GM19193 (cell line): Measurements from ENCODE around the gene ATE1.

Experiments used
- POLR2A ChIP-seq: IDR thresholded peaks from 4 replicates; pipeline ENCODE4 v1.6.1; 2011; ENCODE audit not compliant: insufficient read depth, insufficient read length; ENCODE audit errors: extremely low read depth

ATE1 gene

DNA sequence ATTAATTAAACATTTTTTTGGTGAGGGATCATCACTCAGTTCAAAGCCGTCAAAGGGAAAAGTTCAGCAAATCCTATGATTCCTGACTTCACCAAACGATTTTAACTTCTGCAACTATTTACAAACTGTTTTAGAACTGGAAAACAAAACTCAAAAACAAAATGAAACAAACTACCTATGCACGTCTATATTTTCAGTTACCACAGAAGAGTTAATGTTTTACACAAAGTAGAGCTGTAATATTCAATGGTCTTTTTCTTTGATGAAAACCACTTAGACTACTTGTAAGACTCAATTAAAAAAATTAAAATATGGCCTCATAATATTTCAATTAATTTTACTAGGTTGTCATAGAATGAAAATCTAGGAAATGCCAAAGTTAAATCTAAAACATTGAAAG, 131.5 kb downstream of the ATE1 start:
- no peak for TF ChIP-seq POLR2A

DNA sequence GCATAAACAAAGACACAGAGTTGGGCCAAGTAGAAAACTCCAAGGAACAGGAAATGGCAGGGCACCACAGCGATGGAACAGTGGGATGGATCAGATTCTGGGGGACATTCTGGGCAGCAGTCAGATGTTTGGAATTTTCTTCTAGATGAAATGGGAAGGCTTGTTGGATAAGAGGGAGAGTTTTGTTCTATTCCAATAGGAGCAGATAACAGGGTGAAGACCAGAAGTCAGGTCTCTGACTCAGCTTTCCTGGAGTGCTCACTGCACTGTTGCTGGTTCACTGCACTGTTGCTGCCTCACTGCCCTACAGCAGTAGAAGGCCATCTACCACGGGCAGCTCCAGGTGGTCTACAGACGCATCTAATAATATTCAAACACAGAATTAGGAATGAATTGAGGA, 135.6 kb downstream of the ATE1 start:
- TF ChIP-seq POLR2A: no peak

DNA sequence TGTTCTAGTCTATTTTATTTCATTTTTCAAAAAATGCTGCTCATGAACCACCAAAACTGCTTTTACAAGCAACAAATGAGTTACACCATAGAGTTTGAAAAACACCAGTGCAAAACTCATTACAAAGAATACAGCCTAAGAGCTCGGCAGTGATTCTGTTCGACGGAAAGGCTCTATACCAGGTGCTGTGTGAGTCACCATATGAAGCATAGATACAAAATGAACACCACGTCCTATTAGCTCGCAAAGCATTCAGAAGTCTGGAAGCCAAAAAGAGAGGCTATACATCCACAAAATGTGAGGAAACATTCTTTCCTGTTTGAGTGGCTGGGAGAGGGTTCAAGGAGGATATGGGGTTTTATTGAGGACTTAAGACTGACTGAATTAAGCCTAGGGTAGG, 136.1 kb downstream of the ATE1 start:
- TF ChIP-seq POLR2A: no peak

DNA sequence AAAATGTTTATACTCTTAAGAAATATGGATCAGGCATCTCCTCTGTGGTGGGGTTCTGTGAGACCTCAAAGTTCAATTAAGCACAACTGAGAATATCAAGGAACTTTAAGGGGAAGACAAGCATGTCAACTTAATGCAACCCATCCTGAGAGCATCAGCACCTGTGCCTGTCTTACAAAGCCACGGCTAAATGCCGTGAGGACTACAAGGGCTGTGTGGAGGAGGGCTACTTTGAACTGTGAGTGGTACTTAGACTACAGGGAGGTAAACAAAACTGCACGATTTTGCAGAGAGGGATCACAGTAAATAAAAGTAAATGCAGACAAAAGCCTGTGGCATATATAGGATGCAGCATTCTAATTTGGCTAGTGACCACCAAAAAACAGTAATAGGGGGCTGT, 139.1 kb downstream of the ATE1 start:
- no peak for TF ChIP-seq POLR2A

DNA sequence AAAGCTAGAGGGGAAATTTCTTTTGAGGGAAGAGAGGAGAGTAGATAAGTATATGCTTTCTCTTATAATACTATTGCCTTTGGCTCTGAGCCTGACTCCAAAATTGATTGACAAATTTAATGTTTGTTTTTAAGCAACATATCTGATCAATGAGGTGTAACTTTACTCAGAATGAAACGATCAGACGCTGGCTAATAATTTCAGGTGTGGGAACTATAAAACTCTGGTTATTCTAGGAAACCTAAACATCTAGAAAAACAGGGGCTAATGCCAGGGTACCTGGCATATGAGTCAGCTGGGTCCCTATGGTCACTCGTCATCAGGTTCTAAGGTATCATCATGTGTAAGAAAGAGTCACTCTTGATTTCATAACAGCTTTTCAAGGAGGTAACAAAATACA, 139.7 kb downstream of the ATE1 start:
- no peak for TF ChIP-seq POLR2A

DNA sequence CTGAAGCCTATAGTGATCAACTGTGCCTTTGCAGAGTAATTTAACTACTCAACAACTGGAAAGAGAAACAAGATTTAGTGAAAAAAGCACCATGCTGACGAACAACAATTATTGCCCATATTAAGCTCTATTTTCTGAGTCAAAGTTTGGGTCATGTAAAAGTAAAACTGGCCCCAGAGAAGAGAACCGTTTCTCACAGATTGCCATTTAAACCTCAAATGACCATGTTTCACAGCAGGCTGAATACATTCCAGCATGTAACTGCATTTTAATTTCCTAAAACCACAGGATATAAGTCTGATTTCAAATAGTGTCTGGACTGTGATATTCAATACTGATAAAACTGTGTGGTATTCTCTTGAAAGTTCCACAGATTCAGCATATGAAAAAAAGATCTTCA, 140.7 kb downstream of the ATE1 start:
- no peak for TF ChIP-seq POLR2A

DNA sequence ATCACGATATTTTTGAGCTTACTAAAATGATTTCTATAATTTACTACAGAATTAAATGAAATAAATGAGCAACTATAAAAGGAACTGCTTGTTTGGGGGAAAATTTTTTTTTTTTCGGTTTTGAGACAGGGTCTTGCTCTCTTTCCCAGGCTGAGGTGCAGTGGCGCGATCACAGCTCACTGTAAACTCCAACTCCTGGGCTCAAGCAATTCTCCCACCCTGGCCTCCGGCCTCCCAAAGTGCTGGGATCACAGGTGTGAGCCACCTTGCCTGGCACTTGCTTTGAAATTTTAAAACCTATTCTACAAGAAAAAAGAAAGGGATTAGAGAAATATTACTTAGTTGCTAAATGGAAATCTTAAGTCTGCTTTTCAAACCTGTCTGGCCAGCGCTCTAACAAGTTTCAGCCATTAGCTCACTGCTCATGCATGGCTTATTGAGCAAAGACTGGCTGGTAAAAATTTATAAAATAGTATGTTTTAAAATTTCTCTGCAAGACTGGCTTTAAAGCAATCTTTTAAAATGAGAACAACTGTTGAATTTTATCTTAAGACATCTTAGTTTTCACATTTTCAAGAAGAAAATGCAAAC, 144.0 kb downstream of the ATE1 start:
- no peak for TF ChIP-seq POLR2A

DNA sequence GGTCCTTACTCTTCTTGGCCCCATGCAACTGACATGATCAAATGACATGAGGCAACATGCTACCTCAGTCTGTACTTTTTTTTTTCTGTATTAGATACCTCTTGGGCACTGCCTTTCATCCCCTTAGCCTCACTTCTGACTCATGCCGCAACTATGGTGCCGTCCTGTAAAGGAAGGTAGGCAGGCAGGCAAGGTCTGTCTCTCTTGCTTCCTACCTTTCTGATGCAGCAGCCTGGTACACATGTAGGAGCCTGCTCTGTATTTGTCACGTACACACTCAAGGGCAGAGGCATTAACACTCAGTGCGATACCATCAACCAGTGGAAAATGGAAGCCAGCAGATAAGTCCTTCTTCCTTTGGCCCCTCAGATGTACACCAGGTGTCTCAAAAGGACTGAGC, 146.7 kb downstream of the ATE1 start:
- no peak for TF ChIP-seq POLR2A

DNA sequence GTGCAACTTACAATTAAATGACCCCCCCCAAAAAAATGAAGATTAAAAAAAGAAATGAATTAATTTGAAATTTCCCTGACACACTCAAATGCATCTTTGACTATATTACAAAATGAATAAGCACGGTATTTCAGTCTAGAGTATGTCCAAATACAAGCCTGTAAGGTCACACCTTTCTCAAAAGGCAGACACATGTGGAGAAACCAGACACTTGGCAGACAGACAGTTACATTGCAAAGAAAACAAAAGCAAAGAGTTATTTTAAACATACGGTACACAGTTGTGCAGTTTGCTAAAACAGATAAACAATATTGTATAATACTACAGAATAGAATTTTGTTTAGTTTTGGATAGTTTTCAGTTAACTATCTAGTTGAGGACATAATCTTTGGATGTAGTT, 153.0 kb downstream of the ATE1 start:
- no peak for TF ChIP-seq POLR2A

DNA sequence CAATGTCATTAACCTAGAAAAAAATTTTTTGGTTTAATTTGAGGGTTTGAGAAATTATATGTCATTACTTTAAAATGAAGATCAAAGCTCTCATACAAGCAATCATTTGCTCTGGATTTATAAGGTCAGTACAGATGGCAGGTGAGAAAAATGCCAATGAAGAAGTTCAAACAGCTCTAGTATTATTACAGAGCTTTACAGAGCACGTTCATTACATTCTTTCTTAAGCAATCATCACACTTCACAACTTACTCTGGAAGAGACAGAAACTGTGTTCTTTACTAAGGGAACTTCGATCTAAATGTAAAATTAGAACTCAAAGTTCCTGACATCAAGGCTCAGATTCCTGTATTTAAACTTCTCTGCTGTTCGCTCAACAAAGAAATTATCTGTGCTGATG, 153.4 kb downstream of the ATE1 start:
- TF ChIP-seq POLR2A: no peak

DNA sequence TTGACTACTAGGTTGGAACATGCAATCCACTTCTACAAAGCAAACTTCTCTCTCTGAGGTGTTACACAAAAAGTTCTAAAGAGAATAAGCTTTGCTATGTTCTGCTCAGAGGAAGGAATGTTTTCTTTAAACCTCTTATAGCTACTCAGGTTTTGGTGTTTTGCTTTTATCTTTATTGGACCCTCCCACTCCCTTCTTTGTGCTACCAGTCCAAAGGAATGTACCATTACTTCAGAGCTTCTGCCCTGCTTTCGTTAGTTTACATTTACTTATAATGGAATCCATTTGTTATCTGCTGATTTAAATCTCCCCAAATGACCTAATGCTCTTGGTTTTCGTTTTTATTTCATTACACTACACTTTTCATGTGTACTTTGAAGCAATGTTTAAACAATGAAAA, 154.9 kb downstream of the ATE1 start:
- TF ChIP-seq POLR2A: no peak

DNA sequence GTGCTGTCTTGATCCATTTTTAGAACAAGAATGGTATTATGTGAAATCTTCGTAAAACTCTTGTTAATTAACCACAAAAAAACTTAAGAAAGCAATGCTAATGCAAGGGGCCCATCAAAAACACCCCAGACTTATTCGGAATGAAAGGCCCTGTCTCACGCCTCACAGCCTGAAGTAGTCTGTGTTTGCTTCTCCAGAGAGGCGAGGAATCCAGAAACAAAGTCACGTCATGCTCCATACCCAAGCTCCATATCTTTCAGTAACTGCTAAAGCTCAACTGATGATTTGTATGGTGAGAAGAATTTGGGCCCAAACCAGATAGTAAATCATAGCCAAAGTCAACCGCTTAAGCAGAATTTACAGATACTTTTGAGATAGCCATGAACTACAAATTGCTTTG, 155.4 kb downstream of the ATE1 start:
- no peak for TF ChIP-seq POLR2A

DNA sequence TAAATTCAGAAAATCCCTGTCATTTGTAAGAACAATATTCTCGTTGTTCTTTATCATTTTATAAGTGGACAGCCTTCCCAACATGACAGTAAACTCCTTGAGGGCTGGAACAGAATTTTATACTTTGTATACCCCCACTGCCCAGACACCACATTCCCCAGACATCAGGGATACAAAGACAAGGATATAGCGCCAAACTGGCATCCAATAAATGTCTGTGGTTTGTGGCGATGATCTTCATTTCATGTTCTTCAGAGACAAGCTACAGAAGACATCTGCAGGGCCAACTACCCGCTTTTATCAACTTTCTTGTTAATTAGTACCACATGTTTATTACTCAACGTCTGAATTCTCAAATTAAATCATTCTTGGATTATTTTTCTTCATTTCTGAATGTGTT, 155.9 kb downstream of the ATE1 start:
- no peak for TF ChIP-seq POLR2A

DNA sequence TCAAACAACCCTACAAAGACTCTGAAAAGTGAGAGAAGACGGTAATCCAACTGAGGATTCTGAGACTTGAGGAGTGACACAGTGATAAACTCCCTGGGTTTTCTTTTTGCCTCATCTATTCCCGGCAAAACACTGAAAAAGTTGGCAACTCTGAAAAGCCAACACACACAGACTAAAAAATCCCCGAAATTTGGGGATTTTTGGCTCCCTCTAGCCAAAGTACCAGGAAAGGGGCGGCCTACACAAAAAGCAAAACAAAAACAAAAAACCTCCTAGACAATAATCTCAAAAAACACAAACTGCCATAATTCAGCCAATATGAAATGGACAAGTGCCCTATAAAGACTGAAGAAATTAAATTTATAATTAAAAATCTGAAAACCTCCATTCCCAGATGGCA, 161.4 kb downstream of the ATE1 start:
- TF ChIP-seq POLR2A: no peak

DNA sequence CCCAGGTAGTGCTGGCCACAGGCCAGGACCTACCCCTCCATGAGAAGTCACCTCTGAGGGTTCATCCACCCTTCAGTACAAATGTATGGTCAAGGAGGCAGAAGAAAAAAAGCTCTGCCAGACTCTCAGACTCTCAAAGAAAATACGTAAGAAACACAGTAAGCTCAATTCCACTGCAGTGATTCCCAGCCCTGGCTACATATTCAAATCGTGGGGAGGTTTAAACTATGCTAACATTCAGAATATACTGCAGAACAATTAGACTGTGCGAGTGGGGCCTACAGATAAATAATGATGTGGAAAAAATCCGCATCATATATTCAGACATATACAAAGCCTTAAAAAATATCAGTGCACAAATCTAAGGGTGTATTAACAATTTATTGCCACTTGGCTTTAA, 162.6 kb downstream of the ATE1 start:
- no peak for TF ChIP-seq POLR2A

DNA sequence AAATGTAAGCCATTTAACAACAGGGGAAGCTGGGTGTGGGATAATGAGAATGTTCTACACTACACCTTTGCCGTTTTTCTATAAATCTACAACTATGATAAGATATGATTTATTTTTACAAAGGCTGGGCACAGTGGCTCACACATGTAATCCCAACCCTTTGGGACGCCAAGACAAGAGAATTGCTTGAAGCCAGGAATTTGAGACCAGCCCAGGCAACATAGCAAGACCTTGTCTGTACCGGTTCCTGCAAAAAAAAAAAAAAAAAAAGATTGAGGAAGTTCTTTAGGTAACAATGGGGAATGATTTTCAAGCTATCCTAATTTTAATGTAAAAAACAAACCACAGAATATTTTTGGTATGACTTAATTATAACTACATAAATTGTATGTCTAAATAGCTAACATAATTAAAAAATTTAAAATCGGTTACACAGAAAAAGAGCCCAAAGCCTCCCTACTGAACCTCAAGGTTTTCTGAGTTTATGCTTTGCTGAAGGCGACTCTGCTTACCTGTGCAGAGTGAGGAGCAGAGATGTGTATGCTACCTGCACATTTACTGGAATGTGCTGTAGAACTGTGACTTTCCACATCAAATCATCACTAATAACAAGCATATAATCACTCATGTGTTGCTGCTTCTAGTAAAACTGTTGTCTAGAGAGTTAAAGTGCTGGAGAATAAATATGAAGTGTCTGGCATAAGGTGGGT, 163.4 kb downstream of the ATE1 start:
- no peak for TF ChIP-seq POLR2A

DNA sequence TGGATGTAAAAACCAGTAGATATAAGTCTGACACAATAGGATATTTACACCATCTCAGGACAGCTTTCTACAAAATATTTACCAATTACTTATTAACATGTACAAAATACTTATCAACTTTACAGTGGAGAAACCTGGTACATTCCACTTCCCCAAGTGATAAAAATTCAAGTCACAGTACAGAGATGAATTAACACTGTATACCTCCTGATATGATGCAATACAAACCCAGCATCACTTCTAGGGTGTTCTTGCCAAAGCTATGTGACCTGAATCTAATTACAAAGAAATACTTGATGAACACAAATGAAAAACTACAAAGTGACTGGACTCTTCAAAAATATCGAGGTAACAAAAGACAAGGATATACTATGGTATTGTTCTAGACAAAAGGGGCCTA, 173.2 kb downstream of the ATE1 start:
- TF ChIP-seq POLR2A: no peak

DNA sequence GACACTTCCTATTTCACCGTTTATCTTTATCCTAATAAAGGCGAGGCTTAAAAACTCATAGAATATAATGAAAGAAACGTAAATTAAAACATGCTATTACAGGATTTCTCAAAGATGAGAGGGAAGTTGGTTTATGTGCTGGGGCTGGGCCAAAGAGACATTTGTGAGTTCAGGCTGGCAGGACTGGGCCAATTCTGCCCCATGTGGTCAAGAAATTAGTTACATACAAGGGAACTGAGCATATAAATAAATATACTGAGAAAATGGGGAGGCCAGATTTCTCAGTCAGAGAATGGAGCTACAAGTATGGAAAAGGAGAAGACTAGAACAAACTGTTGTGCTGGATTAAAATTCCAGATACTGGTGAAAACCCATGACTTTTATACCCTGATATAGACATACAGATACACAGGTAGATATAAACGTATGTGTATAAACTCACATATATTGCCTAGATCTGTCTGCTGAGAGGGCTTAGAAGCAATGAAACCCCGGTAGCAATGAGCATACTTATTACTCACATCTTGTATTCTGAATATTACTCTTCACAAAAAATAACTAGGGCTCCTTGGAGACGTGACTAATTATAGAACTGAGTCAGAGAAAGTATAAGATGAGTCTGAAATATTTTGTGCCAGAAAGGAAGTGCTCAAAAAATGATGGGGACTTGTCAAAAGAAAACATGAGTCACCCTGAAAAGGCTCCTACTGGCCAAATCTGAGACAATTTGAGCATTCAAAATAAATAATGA, 173.9 kb downstream of the ATE1 start:
- no peak for TF ChIP-seq POLR2A
